Measurements from ENCODE around the gene KIF13A. TPM values are rescaled to one million over a fixed set of nuclear protein-coding genes. Genes with fewer than 3 reads are reported as not detected.
A peak's percentile ranks its signal among the peaks of the same experiment; 100 is the strongest.

KIF13A gene
- total RNA-seq, 1 donor from 2014 or later = 43.0 TPM

GRCh38 chr6:17962436-17963031 is 24.9 kb downstream of the KIF13A start:
- H3K4me1 ChIP-seq = peaks cover 59% of the 10 kb centered on the region
- intact Hi-C loops (cut with DNase I) = no loop called here
- no peak overlapping the region for H3K4me3 ChIP-seq
- H3K36me3 ChIP-seq = no peaks in the 10 kb centered on the region
- no peak for DNase-seq (ENCODE audit: extremely low spot score in 2 of 2)
- TF ChIP-seq CTCF (IDR thresholded peaks at IDR 0.05) (no peak), POLR2AphosphoS5 (IDR thresholded peaks at IDR 0.05; ENCODE audit: insufficient read depth in 1 of 2, low read depth in 1 of 2) (peak in 1 of 2 donors; percentile 62), POLR2A (IDR thresholded peaks at IDR 0.05) (no peak)
- H3K27me3 ChIP-seq = no peaks in the 10 kb centered on the region
- H3K27ac ChIP-seq = peak overlapping the region; percentile 75
- no peaks in the 10 kb centered on the region for H3K9me3 ChIP-seq

- intact Hi-C loops (cut with DNase I) = no loop called here
- no peak overlapping the region for H3K4me3 ChIP-seq
- H3K9me3 ChIP-seq = no peaks in the 10 kb centered on the region
- no peak overlapping the region for H3K27ac ChIP-seq
- no peaks in the 10 kb centered on the region for H3K36me3 ChIP-seq
- no peak for DNase-seq (ENCODE audit: extremely low spot score in 2 of 2)
- peaks cover 43% of the 10 kb centered on the region for H3K4me1 ChIP-seq
- no peak for TF ChIP-seq POLR2A (IDR thresholded peaks at IDR 0.05)
- TF ChIP-seq CTCF (IDR thresholded peaks at IDR 0.05) = no peak
- no peak for TF ChIP-seq POLR2AphosphoS5 (IDR thresholded peaks at IDR 0.05; ENCODE audit: insufficient read depth in 1 of 2, low read depth in 1 of 2)
- H3K27me3 ChIP-seq = no peaks in the 10 kb centered on the region
Measured at GRCh38 chr6:17959302-17959701, 28.1 kb downstream of the KIF13A start.

GRCh38 chr6:17957904-17958620 is 29.4 kb downstream of the KIF13A start:
- H3K4me3 ChIP-seq = no peak overlapping the region
- no peak overlapping the region for H3K27ac ChIP-seq
- no peaks in the 10 kb centered on the region for H3K27me3 ChIP-seq
- no peaks in the 10 kb centered on the region for H3K36me3 ChIP-seq
- TF ChIP-seq POLR2AphosphoS5 (IDR thresholded peaks at IDR 0.05; ENCODE audit: insufficient read depth in 1 of 2, low read depth in 1 of 2) = no peak
- TF ChIP-seq POLR2A (IDR thresholded peaks at IDR 0.05) = no peak
- TF ChIP-seq CTCF (IDR thresholded peaks at IDR 0.05) = no peak
- DNase-seq (ENCODE audit: extremely low spot score in 2 of 2) = no peak
- no peaks in the 10 kb centered on the region for H3K9me3 ChIP-seq
- intact Hi-C loops (cut with DNase I) = no loop called here
- H3K4me1 ChIP-seq = peaks cover 41% of the 10 kb centered on the region

- peaks cover 35% of the 10 kb centered on the region for H3K4me1 ChIP-seq
- no peaks in the 10 kb centered on the region for H3K27me3 ChIP-seq
- TF ChIP-seq CTCF (IDR thresholded peaks at IDR 0.05) = no peak
- intact Hi-C loops (cut with DNase I) = no loop called here
- H3K4me3 ChIP-seq = no peak overlapping the region
- no peaks in the 10 kb centered on the region for H3K9me3 ChIP-seq
- no peak for DNase-seq (ENCODE audit: extremely low spot score in 2 of 2)
- no peak overlapping the region for H3K27ac ChIP-seq
- H3K36me3 ChIP-seq = no peaks in the 10 kb centered on the region
Measured at GRCh38 chr6:17957498-17957897, 29.9 kb downstream of the KIF13A start.

GRCh38 chr6:17957086-17957485 is 30.3 kb downstream of the KIF13A start:
- Histone ChIP-seq H3K36me3 (no peaks in the 10 kb centered on the region), H3K4me1 (peaks cover 31% of the 10 kb centered on the region), H3K27ac (no peak overlapping the region), H3K9me3 (no peaks in the 10 kb centered on the region), H3K27me3 (no peaks in the 10 kb centered on the region), H3K4me3 (no peak overlapping the region)
- TF ChIP-seq POLR2A (IDR thresholded peaks at IDR 0.05) (no peak), CTCF (IDR thresholded peaks at IDR 0.05) (no peak), POLR2AphosphoS5 (IDR thresholded peaks at IDR 0.05; ENCODE audit: insufficient read depth in 1 of 2, low read depth in 1 of 2) (no peak)
- DNase-seq (ENCODE audit: extremely low spot score in 2 of 2) = no peak
- intact Hi-C loops (cut with DNase I) = no loop called here

Measured in vagina (tissue), 2 donors.